NT2/D1 (cell line): ENCODE data around the gene ESRRB.

Source experiments
- DNase-seq: peaks from one replicate; pipeline ENCODE4 v3.0.0-alpha.2; 2011; ENCODE audit warnings: low read depth, low spot score
- H3K27me3 ChIP-seq: 2 replicates; pipeline ENCODE4 v1.6.0; 2011; ENCODE audit warnings: mild to moderate bottlenecking; ENCODE audit not compliant: insufficient read length, insufficient read depth
- H3K36me3 ChIP-seq: 2 replicates; pipeline ENCODE4 v1.6.1; 2011; ENCODE audit warnings: mild to moderate bottlenecking, low read length, mixed read lengths; ENCODE audit not compliant: insufficient read depth, insufficient read length
- H3K4me1 ChIP-seq: 2 replicates; pipeline ENCODE4 v1.5.1; 2011; ENCODE audit not compliant: insufficient read depth, insufficient read length
- H3K4me3 ChIP-seq: 2 replicates; pipeline ENCODE4 v1.5.1; 2011; ENCODE audit warnings: low read depth; ENCODE audit not compliant: insufficient read length
- H3K9ac ChIP-seq: 2 replicates; pipeline ENCODE4 v1.6.0; 2011; ENCODE audit warnings: low read depth; ENCODE audit not compliant: insufficient read length
- H3K9me3 ChIP-seq: 2 replicates; pipeline ENCODE4 v1.5.1; 2011; ENCODE audit warnings: mild to moderate bottlenecking, low read length; ENCODE audit not compliant: insufficient read depth
- SUZ12 ChIP-seq: IDR thresholded peaks from 2 replicates; pipeline ENCODE4 v1.6.1; 2011; ENCODE audit not compliant: insufficient read length, insufficient read depth; ENCODE audit errors: extremely low read depth
- YY1 ChIP-seq: IDR thresholded peaks from 2 replicates; pipeline ENCODE4 v1.6.1; 2011; ENCODE audit not compliant: insufficient read length, insufficient read depth
- ZNF274 ChIP-seq: IDR thresholded peaks from 2 replicates; pipeline ENCODE4 v1.6.1; 2011; ENCODE audit warnings: mild to moderate bottlenecking, low read depth, low read length

Gene ESRRB

DNA sequence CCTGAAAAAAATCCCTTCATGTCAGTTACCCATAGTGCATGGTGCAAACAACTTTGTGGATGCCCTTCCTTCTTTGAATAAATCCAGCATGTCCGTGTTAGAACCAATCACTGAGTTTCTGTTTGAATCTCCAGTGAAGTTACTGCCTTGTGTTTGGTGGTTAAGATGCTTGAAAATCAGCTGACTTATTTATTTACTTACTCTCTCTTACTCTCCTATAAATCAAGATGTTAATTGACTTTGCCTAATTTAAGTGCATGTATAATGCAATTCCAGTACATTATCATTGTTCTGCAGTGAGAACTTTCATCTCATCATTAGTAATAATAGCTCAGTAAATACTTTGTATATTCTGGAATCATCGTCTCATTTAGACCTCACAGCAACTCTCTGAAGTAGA lies 114.2 kb downstream of the ESRRB start:
- Histone ChIP-seq H3K4me1 (peaks cover 8% of the 10 kb centered on the region), H3K36me3 (no peaks in the 10 kb centered on the region), H3K9ac (no peak overlapping the region), H3K9me3 (no peaks in the 10 kb centered on the region), H3K27me3 (no peaks in the 10 kb centered on the region), H3K4me3 (no peak overlapping the region)
- DNase-seq: no peak
- no peak for TF ChIP-seq SUZ12
- TF ChIP-seq ZNF274: no peak
- no peak for TF ChIP-seq YY1

DNA sequence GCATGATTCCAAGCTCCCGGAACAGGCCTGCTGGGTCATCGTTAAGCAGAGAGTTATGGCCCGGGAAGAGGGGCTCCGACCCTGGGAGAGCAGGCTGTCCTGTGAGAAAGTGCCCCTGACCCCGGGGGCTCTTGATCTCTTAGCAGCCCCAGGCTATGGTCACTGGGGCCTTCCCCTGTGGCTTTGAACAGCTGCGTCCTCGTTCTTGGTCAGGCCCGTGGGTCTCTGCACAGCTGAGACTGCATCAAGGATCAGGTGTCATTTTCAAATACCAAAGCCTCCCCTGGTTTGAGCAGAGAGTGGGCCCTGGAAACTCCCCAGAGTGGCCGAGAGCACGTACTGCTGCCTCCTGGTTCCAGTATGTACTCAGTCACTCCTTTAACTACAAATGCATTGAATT lies 114.8 kb downstream of the ESRRB start:
- Histone ChIP-seq H3K9me3 (no peaks in the 10 kb centered on the region), H3K4me1 (peaks cover 6% of the 10 kb centered on the region), H3K9ac (no peak overlapping the region), H3K27me3 (no peaks in the 10 kb centered on the region), H3K36me3 (no peaks in the 10 kb centered on the region), H3K4me3 (no peak overlapping the region)
- DNase-seq: no peak
- no peak for TF ChIP-seq SUZ12
- no peak for TF ChIP-seq ZNF274
- no peak for TF ChIP-seq YY1

DNA sequence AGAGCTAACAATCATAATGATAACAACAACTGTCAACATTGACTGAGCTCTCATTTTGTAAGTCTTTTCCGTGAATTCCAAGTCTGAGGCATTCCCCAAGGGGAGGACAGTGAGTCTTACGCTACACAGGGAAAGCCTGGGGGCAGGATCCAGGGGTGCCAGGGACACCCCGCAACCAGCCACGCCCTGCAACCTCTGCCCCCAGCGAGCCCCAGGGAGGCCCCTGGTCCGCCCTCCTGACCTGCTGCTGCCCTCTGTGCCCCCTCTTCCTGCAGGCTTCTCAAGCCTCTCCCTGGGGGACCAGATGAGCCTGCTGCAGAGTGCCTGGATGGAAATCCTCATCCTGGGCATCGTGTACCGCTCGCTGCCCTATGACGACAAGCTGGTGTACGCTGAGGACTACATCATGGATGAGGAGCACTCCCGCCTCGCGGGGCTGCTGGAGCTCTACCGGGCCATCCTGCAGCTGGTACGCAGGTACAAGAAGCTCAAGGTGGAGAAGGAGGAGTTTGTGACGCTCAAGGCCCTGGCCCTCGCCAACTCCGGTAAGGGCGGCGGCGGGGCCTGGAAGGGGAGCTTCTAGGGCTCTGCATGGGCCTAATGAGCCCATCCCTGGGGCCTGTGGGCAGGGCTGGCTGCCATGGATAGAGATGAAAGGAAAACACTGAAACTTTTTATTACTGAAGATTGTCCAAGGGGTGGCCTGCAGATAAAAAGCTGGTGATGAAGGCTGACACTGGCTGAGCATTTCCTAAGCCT lies 115.4 kb downstream of the ESRRB start:
- Histone ChIP-seq H3K9ac (no peak overlapping the region), H3K4me1 (peaks cover 3% of the 10 kb centered on the region), H3K27me3 (no peaks in the 10 kb centered on the region), H3K36me3 (no peaks in the 10 kb centered on the region), H3K9me3 (no peaks in the 10 kb centered on the region), H3K4me3 (no peak overlapping the region)
- no peak for DNase-seq
- no peak for TF ChIP-seq ZNF274
- TF ChIP-seq YY1: no peak
- no peak for TF ChIP-seq SUZ12

DNA sequence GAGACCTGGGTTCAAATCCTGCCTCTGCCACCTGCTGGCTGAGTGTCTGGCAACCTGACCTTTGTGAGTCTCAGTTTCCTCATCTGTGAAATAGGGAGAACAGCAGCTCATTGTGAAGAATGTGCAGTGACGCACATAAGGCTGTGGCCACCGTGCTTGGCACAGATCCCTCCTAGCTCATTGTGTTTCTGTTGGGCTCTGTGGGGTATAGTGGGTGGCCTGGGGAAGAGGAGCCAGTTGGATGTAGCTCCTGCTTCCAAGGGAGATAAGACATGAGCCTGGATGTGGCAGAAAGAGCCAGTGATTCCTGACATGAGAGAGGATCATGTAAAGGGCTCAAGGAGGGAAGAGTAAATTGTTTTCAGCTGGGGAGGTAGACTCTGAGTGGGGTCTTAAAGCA lies 120.0 kb downstream of the ESRRB start:
- TF ChIP-seq SUZ12: no peak
- TF ChIP-seq ZNF274: no peak
- TF ChIP-seq YY1: no peak
- Histone ChIP-seq H3K9ac (no peak overlapping the region), H3K9me3 (no peaks in the 10 kb centered on the region), H3K4me3 (no peak overlapping the region), H3K27me3 (no peaks in the 10 kb centered on the region), H3K36me3 (no peaks in the 10 kb centered on the region), H3K4me1 (peaks cover 10% of the 10 kb centered on the region)
- no peak for DNase-seq

DNA sequence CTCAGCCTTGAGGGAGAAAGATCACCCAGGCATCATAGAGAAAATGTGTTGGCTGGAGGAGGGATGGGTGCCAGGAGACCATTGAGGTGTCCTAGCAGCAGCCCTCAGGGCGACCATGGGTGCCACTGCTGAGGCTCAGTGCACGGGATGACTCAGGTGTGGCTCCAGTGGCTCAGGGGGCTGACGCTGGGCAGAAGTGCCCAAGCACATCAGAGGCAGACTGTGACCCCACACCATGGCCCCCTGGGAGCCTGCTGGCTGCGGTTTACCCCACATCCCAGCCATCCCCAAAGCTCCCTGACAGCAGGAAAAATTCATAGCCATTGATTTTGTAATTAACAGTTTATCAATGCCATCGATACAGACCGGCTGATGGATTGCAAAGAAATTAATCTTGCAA lies 120.7 kb downstream of the ESRRB start:
- Histone ChIP-seq H3K9ac (no peak overlapping the region), H3K4me1 (peaks cover 7% of the 10 kb centered on the region), H3K36me3 (no peaks in the 10 kb centered on the region), H3K4me3 (no peak overlapping the region), H3K9me3 (no peaks in the 10 kb centered on the region), H3K27me3 (no peaks in the 10 kb centered on the region)
- no peak for TF ChIP-seq ZNF274
- TF ChIP-seq SUZ12: no peak
- no peak for TF ChIP-seq YY1
- no peak for DNase-seq

DNA sequence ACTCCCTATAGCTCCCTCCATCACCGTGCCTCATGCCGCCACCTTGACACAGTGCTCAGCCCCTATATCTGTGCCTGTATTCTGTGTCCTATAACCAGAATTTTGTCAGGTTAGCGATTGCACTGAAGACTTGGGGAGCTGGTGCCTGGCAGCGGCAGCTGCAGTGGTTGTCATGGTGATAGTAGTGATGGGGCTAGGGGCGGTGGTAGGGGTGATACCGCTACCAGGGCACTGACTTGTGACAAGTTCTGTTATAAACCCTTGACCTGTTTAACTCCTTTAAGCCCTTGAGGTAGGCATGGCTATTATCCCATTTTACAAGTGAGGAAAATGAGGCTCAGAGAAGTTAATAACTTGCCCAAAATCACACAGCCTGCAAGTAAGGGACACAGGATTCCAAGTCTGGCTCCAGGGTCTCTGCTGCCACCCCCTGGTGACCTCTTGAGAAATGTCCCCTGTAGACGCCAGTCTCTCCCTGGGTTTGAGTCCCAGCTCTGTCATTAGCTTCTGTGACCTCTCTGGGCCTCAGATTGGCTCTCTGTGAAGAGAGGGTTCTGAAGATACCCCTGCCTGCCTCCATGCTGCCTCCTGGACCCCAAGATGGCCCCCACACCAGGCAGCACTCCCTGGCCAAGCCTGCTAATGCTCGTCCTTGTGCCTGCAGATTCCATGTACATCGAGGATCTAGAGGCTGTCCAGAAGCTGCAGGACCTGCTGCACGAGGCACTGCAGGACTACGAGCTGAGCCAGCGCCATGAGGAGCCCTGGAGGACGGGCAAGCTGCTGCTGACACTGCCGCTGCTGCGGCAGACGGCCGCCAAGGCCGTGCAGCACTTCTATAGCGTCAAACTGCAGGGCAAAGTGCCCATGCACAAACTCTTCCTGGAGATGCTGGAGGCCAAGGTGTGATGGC lies 121.9 kb downstream of the ESRRB start:
- TF ChIP-seq YY1 (no peak), ZNF274 (no peak), SUZ12 (no peak)
- Histone ChIP-seq H3K9ac (no peak overlapping the region), H3K4me3 (no peak overlapping the region), H3K36me3 (no peaks in the 10 kb centered on the region), H3K9me3 (no peaks in the 10 kb centered on the region), H3K4me1 (peaks cover 7% of the 10 kb centered on the region), H3K27me3 (no peaks in the 10 kb centered on the region)
- DNase-seq: no peak

DNA sequence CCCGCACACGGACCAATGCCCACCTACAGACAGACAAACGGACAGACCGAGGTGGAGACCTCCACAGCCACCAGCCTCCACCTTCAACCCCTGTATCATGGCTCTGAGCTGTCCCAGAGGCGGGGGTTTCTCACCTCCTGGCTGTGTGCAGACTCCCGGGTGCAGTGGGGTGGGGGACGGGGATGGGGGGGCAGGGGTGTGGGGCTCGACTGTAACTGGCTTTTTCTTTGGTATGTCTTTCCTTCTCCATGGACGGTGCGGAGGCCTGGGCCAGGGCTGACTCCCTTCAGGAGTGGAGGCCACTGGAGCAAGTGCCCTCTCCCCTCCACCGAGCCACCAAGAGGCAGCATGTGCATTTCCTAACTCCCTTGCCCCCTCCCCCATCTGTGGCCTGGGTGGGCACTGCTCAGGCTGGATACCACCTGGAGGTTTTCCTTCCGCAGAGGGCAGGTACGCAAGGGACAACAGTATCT lies 122.6 kb downstream of the ESRRB start:
- DNase-seq: no peak
- no peak overlapping the region for H3K4me3 ChIP-seq
- H3K4me1 ChIP-seq: peaks cover 7% of the 10 kb centered on the region
- no peaks in the 10 kb centered on the region for H3K36me3 ChIP-seq
- no peak overlapping the region for H3K9ac ChIP-seq
- TF ChIP-seq ZNF274: no peak
- no peak for TF ChIP-seq SUZ12
- TF ChIP-seq YY1: no peak
- H3K27me3 ChIP-seq: no peaks in the 10 kb centered on the region
- H3K9me3 ChIP-seq: no peaks in the 10 kb centered on the region
